HepG2 (cell line): ENCODE results near the gene SLC25A51. TPM values are rescaled to one million over a fixed set of nuclear protein-coding genes. Genes with fewer than 3 reads are reported as not detected.

ENCODE experiments used
- ARNTL ChIP-seq: sonication (generic); formaldehyde crosslinking; IDR thresholded peaks from 2 replicates; pipeline ENCODE4 v1.4.0; 2020; ENCODE audit warnings: mild to moderate bottlenecking, missing genetic modification reagents
- FOXM1 ChIP-seq: sonication (generic); formaldehyde crosslinking; IDR thresholded peaks from 2 replicates; pipeline ENCODE4 v1.5.0; 2020; ENCODE audit warnings: missing genetic modification reagents
- MAFF ChIP-seq: IDR thresholded peaks from 2 replicates; pipeline ENCODE4 v1.6.1; 2011; ENCODE audit warnings: low read depth, low read length, improper control_type of control experiment
- MAZ ChIP-seq, 2 experiments: sonication (generic) in 1 of 2; formaldehyde crosslinking in 1 of 2; IDR thresholded peaks; 2 replicates each; pipeline versions ENCODE4 v1.5.0 to v1.6.1; 2012 to 2020; ENCODE audit warnings: low read depth in 2 of 2, mild to moderate bottlenecking in 2 of 2, borderline replicate concordance in 1 of 2, improper control_type of control experiment in 1 of 2, low read length in 1 of 2, missing genetic modification reagents in 1 of 2, moderate library complexity in 1 of 2
- NFATC3 ChIP-seq: sonication (generic); formaldehyde crosslinking; IDR thresholded peaks from 2 replicates; pipeline ENCODE4 v1.5.1; 2020; ENCODE audit warnings: mild to moderate bottlenecking, missing genetic modification reagents
- POLR2AphosphoS2 ChIP-seq: IDR thresholded peaks from 2 replicates; pipeline ENCODE4 v1.6.1; 2011; ENCODE audit warnings: low read depth, low read length, improper control_type of control experiment
- RCOR2 ChIP-seq: IDR thresholded peaks from 2 replicates; pipeline ENCODE4 v1.6.1; 2016; ENCODE audit warnings: missing biosample characterization, missing genetic modification reagents
- SMAD1 ChIP-seq: sonication (generic); formaldehyde crosslinking; IDR thresholded peaks from 2 replicates; pipeline ENCODE4 v1.4.0; 2020; ENCODE audit warnings: missing genetic modification reagents, low read depth, mild to moderate bottlenecking, borderline replicate concordance
- TAF15 ChIP-seq: fragments of 200-400 bp; formaldehyde crosslinking; IDR thresholded peaks from one replicate; pipeline ENCODE4 v1.6.1; 2018; ENCODE audit warnings: mild to moderate bottlenecking, low read depth, low read length; ENCODE audit not compliant: poor library complexity, severe bottlenecking
- ZNF234 ChIP-seq: sonication (generic); formaldehyde crosslinking; conservative IDR thresholded peaks from 2 replicates; pipeline ENCODE4 v1.5.1; 2020; ENCODE audit warnings: mild to moderate bottlenecking, missing genetic modification reagents
- polyA plus RNA-seq, 8 experiments: library from polyadenylated mRNA; depleted of rRNA in 3 of 8; stranded (reverse) in 7 of 8; unstranded in 1 of 8; fragments of >200 nt; fragmentation: Illumina TruSeq in 4 of 8; extraction: Trizol in 4 of 8; gene quantifications; 2 replicates each; pipeline versions ENCODE4 v1.2.1 to v1.2.3, GENCODE V29; 2011 to 2016; ENCODE audit warnings: low read depth in 4 of 8, missing spikeins in 1 of 8, mixed read lengths in 1 of 8; ENCODE audit not compliant: insufficient read depth in 1 of 8
- total RNA-seq, 5 experiments: library from RNA; depleted of rRNA; stranded (reverse); fragments of >200 nt; fragmentation: Illumina TruSeq; extraction: Trizol; gene quantifications; 2 replicates each; pipeline ENCODE4 v1.2.3, GENCODE V29; 2016; ENCODE audit warnings: low read depth in 1 of 5
- TF ChIP-seq, protein P1 (sequence below), 2 experiments: sonication (generic) in 1 of 2; formaldehyde crosslinking in 1 of 2; IDR thresholded peaks; 2 replicates each; pipeline versions ENCODE4 v1.4.0 to v1.6.1; 2016 to 2020; ENCODE audit warnings: borderline replicate concordance in 1 of 2, low read depth in 1 of 2, mild to moderate bottlenecking in 1 of 2, missing genetic modification reagents in 1 of 2
- TF ChIP-seq, protein P2 (sequence below): sonication (generic); formaldehyde crosslinking; IDR thresholded peaks from 2 replicates; pipeline ENCODE4 v1.5.1; 2020; ENCODE audit warnings: missing genetic modification reagents, mild to moderate bottlenecking, borderline replicate concordance
- TF ChIP-seq, protein P3 (sequence below): sonication (generic); formaldehyde crosslinking; conservative IDR thresholded peaks from 2 replicates; pipeline ENCODE4 v1.8.0; 2022; ENCODE audit warnings: mild to moderate bottlenecking, moderate library complexity, missing genetic modification reagents
- TF ChIP-seq, protein P4 (sequence below): sonication (generic); formaldehyde crosslinking; IDR thresholded peaks from 2 replicates; pipeline ENCODE4 v1.4.0; 2020; ENCODE audit warnings: missing genetic modification reagents, low read depth, mild to moderate bottlenecking, borderline replicate concordance

The SLC25A51 gene
- total and polyA plus RNA-seq, 2 of the 13 experiments (the other 11 are each of a cell fraction or from before 2014, with no cell fraction given) = 14.6 to 37.7 TPM

DNA sequence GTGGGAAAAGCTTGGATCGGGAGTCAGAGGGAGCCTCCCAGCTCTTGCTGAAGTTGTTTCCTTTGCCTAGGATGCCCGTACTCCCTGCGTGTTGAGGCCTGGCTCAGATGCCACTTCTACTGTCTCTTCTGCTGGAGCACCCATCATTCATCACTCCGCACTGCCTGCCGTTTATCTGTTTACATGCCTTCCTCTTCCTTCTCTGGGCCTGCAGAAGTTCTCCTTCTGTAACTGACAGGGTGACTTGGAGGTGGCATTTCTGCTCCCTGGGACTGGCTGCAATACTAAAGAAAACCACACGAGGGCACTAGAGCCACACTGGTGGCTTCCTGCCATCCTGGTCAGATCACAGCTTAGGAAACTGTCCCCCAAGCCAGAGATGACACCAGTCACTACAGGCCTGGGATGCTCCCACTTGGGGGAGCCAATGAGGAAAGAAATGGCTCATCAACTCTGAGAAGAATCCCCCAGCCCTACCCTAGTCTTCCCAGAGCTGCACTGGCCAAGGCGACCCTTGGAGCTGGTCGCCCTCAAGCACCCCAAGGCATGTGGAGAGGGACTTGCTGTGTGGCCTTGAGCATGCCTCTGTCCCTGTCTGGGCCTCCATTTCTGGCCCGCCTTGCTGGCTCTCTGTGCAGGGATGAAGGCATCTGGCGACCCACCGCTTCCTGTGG is 9.7 kb upstream of the SLC25A51 start (continued):
- TF ChIP-seq, protein P1, sequence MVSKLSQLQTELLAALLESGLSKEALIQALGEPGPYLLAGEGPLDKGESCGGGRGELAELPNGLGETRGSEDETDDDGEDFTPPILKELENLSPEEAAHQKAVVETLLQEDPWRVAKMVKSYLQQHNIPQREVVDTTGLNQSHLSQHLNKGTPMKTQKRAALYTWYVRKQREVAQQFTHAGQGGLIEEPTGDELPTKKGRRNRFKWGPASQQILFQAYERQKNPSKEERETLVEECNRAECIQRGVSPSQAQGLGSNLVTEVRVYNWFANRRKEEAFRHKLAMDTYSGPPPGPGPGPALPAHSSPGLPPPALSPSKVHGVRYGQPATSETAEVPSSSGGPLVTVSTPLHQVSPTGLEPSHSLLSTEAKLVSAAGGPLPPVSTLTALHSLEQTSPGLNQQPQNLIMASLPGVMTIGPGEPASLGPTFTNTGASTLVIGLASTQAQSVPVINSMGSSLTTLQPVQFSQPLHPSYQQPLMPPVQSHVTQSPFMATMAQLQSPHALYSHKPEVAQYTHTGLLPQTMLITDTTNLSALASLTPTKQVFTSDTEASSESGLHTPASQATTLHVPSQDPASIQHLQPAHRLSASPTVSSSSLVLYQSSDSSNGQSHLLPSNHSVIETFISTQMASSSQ (IDR thresholded peaks at IDR 0.05; ENCODE audit: low read depth) = no peak
- TF ChIP-seq, protein P1 (CRISPR knock-in tag; IDR thresholded peaks at IDR 0.05; ENCODE audit: borderline replicate concordance) = peak; percentile 38; the same call in 1 of the 2 replicates
- TF ChIP-seq FOXM1 (CRISPR knock-in tag) (no peak), POLR2AphosphoS2 (no peak), TAF15 (no peak), RCOR2 (CRISPR knock-in tag) (peak; percentile 33; the same call in 1 of the 2 replicates), SMAD1 (CRISPR knock-in tag) (no peak), ZNF234 (no peak), ARNTL (CRISPR knock-in tag) (no peak), NFATC3 (no peak), MAFF (no peak), MAZ (IDR thresholded peaks at IDR 0.05; ENCODE audit: borderline replicate concordance, low read depth, low read length) (no peak), MAZ (CRISPR knock-in tag; IDR thresholded peaks at IDR 0.05; ENCODE audit: low read depth) (peak; percentile 38; the same call in 1 of the 2 replicates)
- TF ChIP-seq, protein P2, sequence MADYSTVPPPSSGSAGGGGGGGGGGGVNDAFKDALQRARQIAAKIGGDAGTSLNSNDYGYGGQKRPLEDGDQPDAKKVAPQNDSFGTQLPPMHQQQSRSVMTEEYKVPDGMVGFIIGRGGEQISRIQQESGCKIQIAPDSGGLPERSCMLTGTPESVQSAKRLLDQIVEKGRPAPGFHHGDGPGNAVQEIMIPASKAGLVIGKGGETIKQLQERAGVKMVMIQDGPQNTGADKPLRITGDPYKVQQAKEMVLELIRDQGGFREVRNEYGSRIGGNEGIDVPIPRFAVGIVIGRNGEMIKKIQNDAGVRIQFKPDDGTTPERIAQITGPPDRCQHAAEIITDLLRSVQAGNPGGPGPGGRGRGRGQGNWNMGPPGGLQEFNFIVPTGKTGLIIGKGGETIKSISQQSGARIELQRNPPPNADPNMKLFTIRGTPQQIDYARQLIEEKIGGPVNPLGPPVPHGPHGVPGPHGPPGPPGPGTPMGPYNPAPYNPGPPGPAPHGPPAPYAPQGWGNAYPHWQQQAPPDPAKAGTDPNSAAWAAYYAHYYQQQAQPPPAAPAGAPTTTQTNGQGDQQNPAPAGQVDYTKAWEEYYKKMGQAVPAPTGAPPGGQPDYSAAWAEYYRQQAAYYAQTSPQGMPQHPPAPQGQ (CRISPR knock-in tag) = no peak
- TF ChIP-seq, protein P3, sequence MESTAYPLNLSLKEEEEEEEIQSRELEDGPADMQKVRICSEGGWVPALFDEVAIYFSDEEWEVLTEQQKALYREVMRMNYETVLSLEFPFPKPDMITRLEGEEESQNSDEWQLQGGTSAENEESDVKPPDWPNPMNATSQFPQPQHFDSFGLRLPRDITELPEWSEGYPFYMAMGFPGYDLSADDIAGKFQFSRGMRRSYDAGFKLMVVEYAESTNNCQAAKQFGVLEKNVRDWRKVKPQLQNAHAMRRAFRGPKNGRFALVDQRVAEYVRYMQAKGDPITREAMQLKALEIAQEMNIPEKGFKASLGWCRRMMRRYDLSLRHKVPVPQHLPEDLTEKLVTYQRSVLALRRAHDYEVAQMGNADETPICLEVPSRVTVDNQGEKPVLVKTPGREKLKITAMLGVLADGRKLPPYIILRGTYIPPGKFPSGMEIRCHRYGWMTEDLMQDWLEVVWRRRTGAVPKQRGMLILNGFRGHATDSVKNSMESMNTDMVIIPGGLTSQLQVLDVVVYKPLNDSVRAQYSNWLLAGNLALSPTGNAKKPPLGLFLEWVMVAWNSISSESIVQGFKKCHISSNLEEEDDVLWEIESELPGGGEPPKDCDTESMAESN (CRISPR knock-in tag) = no peak; the same call in 1 of the 2 replicates
- TF ChIP-seq, protein P4, sequence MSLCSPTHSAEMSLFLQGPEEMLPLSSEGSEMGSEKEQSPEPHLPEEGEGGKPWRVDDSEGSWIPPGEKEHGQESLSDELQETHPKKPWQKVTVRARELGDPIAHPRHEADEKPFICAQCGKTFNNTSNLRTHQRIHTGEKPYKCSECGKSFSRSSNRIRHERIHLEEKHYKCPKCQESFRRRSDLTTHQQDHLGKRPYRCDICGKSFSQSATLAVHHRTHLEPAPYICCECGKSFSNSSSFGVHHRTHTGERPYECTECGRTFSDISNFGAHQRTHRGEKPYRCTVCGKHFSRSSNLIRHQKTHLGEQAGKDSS (CRISPR knock-in tag) = no peak
